ENCODE results near the gene HOXC13. TPM values are rescaled to one million over a fixed set of nuclear protein-coding genes. Genes with fewer than 3 reads are reported as not detected.

HOXC13 gene
- total RNA-seq, 4 donors from 2014 or later: not detected

- no peak overlapping the region for H3K27ac ChIP-seq (replicated peaks in 1 of 4)
- H3K36me3 ChIP-seq: no peaks in the 10 kb centered on the region
- intact Hi-C loops (cut with DNase I): no loop called here
- 8% methylated on average over 47 of the region's 49 CpGs for WGBS
- peaks cover 12 to 33% (median 30%) of the 10 kb centered on the region in 4 donors for H3K4me1 ChIP-seq
- H3K4me3 ChIP-seq: peak overlapping the region in 2 of 4 donors; percentile 18
- no peak for TF ChIP-seq CTCF (IDR thresholded peaks at IDR 0.05)
- TF ChIP-seq POLR2AphosphoS5 (IDR thresholded peaks at IDR 0.05): no peak
- no peak for TF ChIP-seq EP300 (IDR thresholded peaks at IDR 0.05)
- no peak for TF ChIP-seq POLR2A (IDR thresholded peaks at IDR 0.05; ENCODE audit: low read depth)
- no peaks in the 10 kb centered on the region for H3K9me3 ChIP-seq
- no peak for DNase-seq (ENCODE audit: extremely low spot score)
- peaks cover 18 to 100% (median 88%) of the 10 kb centered on the region in 4 donors for H3K27me3 ChIP-seq
Observed at GRCh38 chr12:53935383-53936341, 3.0 kb upstream of the HOXC13 start.

GRCh38 chr12:53937099-53937498 is 1.5 kb upstream of the HOXC13 start:
- Histone ChIP-seq H3K27me3 (peaks cover 18 to 100% (median 82%) of the 10 kb centered on the region in 4 donors), H3K36me3 (no peaks in the 10 kb centered on the region), H3K4me1 (peaks cover 12 to 33% (median 30%) of the 10 kb centered on the region in 4 donors), H3K4me3 (no peak overlapping the region), H3K27ac (replicated peaks in 1 of 4) (no peak overlapping the region), H3K9me3 (no peaks in the 10 kb centered on the region)
- intact Hi-C loops (cut with DNase I): no loop called here
- no peak for DNase-seq (ENCODE audit: extremely low spot score)
- TF ChIP-seq EP300 (IDR thresholded peaks at IDR 0.05): no peak
- no peak for TF ChIP-seq POLR2AphosphoS5 (IDR thresholded peaks at IDR 0.05)
- TF ChIP-seq CTCF (IDR thresholded peaks at IDR 0.05): no peak
- no peak for TF ChIP-seq POLR2A (IDR thresholded peaks at IDR 0.05; ENCODE audit: low read depth)
- WGBS: 12% methylated on average over 8 of the region's 12 CpGs

- Histone ChIP-seq H3K9me3 (no peaks in the 10 kb centered on the region), H3K36me3 (no peaks in the 10 kb centered on the region), H3K27me3 (peaks cover 18 to 100% (median 89%) of the 10 kb centered on the region in 4 donors), H3K4me1 (peaks cover 12 to 33% (median 30%) of the 10 kb centered on the region in 4 donors), H3K4me3 (peak overlapping the region in 2 of 4 donors; percentile 12 to 20), H3K27ac (replicated peaks in 1 of 4) (no peak overlapping the region)
- TF ChIP-seq POLR2A (IDR thresholded peaks at IDR 0.05; ENCODE audit: low read depth) (no peak), POLR2AphosphoS5 (IDR thresholded peaks at IDR 0.05) (no peak), EP300 (IDR thresholded peaks at IDR 0.05) (no peak), CTCF (IDR thresholded peaks at IDR 0.05) (no peak)
- intact Hi-C loops (cut with DNase I): no loop called here
- WGBS: 16% methylated on average over 23 of the region's 23 CpGs
- DNase-seq (ENCODE audit: extremely low spot score): no peak
Observed at GRCh38 chr12:53937596-53938325, 870 bp upstream of the HOXC13 start.

GRCh38 chr12:53939141-53940108 is 794 bp downstream of the HOXC13 start:
- H3K36me3 ChIP-seq: no peaks in the 10 kb centered on the region
- DNase-seq (ENCODE audit: extremely low spot score): no peak
- intact Hi-C loops (cut with DNase I): no loop called here
- peaks cover 18 to 100% (median 92%) of the 10 kb centered on the region in 4 donors for H3K27me3 ChIP-seq
- H3K9me3 ChIP-seq: no peaks in the 10 kb centered on the region
- H3K4me3 ChIP-seq: peak overlapping the region in 3 of 4 donors; percentile 1 to 20 (median 12)
- H3K27ac ChIP-seq (replicated peaks in 1 of 4): no peak overlapping the region
- peaks cover 12 to 33% (median 30%) of the 10 kb centered on the region in 4 donors for H3K4me1 ChIP-seq
- TF ChIP-seq POLR2AphosphoS5 (IDR thresholded peaks at IDR 0.05): no peak
- no peak for TF ChIP-seq EP300 (IDR thresholded peaks at IDR 0.05)
- no peak for TF ChIP-seq POLR2A (IDR thresholded peaks at IDR 0.05; ENCODE audit: low read depth)
- TF ChIP-seq CTCF (IDR thresholded peaks at IDR 0.05): no peak
- 4% methylated on average over 42 of the region's 91 CpGs for WGBS
